Thymus (tissue), 11 donors: ENCODE data around the gene MSL1. TPM values are rescaled to one million over a fixed set of nuclear protein-coding genes. Genes with fewer than 3 reads are reported as not detected.

Experiments used
- DNase-seq, 9 donors: peaks; one replicate each; pipeline ENCODE4 v3.0.0-alpha.2; 2013; ENCODE audit warnings: low spot score in 9 of 9, low read depth in 6 of 9, missing footprints in 1 of 9
- H3K27ac ChIP-seq, 2 donors: one replicate each; pipeline ENCODE4 v1.5.1; 2013; ENCODE audit warnings: control low read depth in 1 of 2, low read depth in 1 of 2, low read length in 1 of 2, mild to moderate bottlenecking in 1 of 2, moderate library complexity in 1 of 2
- H3K27me3 ChIP-seq, 2 donors: one replicate each; pipeline ENCODE4 v1.5.1; 2013; ENCODE audit warnings: low read length in 1 of 2; ENCODE audit not compliant: control insufficient read depth in 2 of 2, insufficient read depth in 1 of 2
- H3K36me3 ChIP-seq, 2 donors: one replicate each; pipeline ENCODE4 v1.5.1; 2013; ENCODE audit warnings: low read length in 1 of 2, mild to moderate bottlenecking in 1 of 2, moderate library complexity in 1 of 2; ENCODE audit not compliant: control insufficient read depth in 2 of 2, insufficient read depth in 2 of 2
- H3K4me1 ChIP-seq, 2 donors: one replicate each; pipeline ENCODE4 v1.5.1; 2013; ENCODE audit warnings: low read length in 2 of 2; ENCODE audit not compliant: control insufficient read depth in 2 of 2, insufficient read depth in 2 of 2
- H3K4me3 ChIP-seq, 2 donors: one replicate each; pipeline ENCODE4 v1.5.1; 2013; ENCODE audit warnings: low read length in 2 of 2, control low read depth in 1 of 2, mild to moderate bottlenecking in 1 of 2
- H3K9me3 ChIP-seq, 2 donors: one replicate each; pipeline ENCODE4 v1.5.1; 2013; ENCODE audit warnings: low read length in 1 of 2, mild to moderate bottlenecking in 1 of 2; ENCODE audit not compliant: control insufficient read depth in 2 of 2, insufficient read depth in 1 of 2
- WGBS: extraction: QIAGEN DNeasy Blood & Tissue Kit; methylation state at CpG from one replicate; pipeline ENCODE4 v1.1.7; 2013; 5-methylcytosine and 5-hydroxymethylcytosine counted together
- polyA plus RNA-seq: library from polyadenylated mRNA; stranded (reverse); fragments of 200-250 nt; gene quantifications from one replicate; pipeline ENCODE4 v1.2.3, GENCODE V29; 2013
- total RNA-seq: library from RNA; stranded (reverse); fragments of 120-200 nt; gene quantifications from one replicate; pipeline ENCODE4 v1.2.4, GENCODE V29; 2013
- donor health status: healthy.

The MSL1 gene
- total and polyA plus RNA-seq, 2 donors: 77.7 to 126 TPM

- Histone ChIP-seq H3K27ac (no peak overlapping the region), H3K36me3 (peaks cover 4 to 20% of the 10 kb centered on the region in 2 donors), H3K4me3 (no peak overlapping the region), H3K4me1 (peaks cover 18 to 46% of the 10 kb centered on the region in 2 donors), H3K9me3 (no peaks in the 10 kb centered on the region), H3K27me3 (no peaks in the 10 kb centered on the region)
- 89% methylated on average over 8 of the region's 8 CpGs for WGBS
- DNase-seq: no peak
Measured at GRCh38 chr17:40075942-40076498, 45.8 kb upstream of the MSL1 start.

GRCh38 chr17:40076591-40076990, 45.2 kb upstream of the MSL1 start:
- 98% methylated on average over 7 of the region's 7 CpGs for WGBS
- no peak for DNase-seq
- no peak overlapping the region for H3K27ac ChIP-seq
- H3K9me3 ChIP-seq: no peaks in the 10 kb centered on the region
- H3K36me3 ChIP-seq: peaks cover 4 to 20% of the 10 kb centered on the region in 2 donors
- peaks cover 16 to 41% of the 10 kb centered on the region in 2 donors for H3K4me1 ChIP-seq
- H3K4me3 ChIP-seq: no peak overlapping the region
- no peaks in the 10 kb centered on the region for H3K27me3 ChIP-seq

- Histone ChIP-seq H3K36me3 (peaks cover 12 to 28% of the 10 kb centered on the region in 2 donors), H3K4me3 (no peak overlapping the region), H3K4me1 (peaks cover 4 to 14% of the 10 kb centered on the region in 2 donors), H3K27me3 (no peaks in the 10 kb centered on the region), H3K27ac (no peak overlapping the region), H3K9me3 (no peaks in the 10 kb centered on the region)
- DNase-seq: no peak
- 98% methylated on average over 3 of the region's 3 CpGs for WGBS
Measured at GRCh38 chr17:40079545-40079944, 42.2 kb upstream of the MSL1 start.

GRCh38 chr17:40084477-40084876, 37.3 kb upstream of the MSL1 start:
- H3K4me3 ChIP-seq: no peak overlapping the region
- H3K9me3 ChIP-seq: no peaks in the 10 kb centered on the region
- H3K4me1 ChIP-seq: no peaks in the 10 kb centered on the region
- WGBS: 98% methylated on average over 14 of the region's 14 CpGs
- H3K27ac ChIP-seq: no peak overlapping the region
- DNase-seq: no peak
- H3K27me3 ChIP-seq: no peaks in the 10 kb centered on the region
- peaks cover 43 to 44% of the 10 kb centered on the region in 2 donors for H3K36me3 ChIP-seq

GRCh38 chr17:40086150-40087044, 35.4 kb upstream of the MSL1 start:
- Histone ChIP-seq H3K9me3 (no peaks in the 10 kb centered on the region), H3K36me3 (peaks cover 49 to 53% of the 10 kb centered on the region in 2 donors), H3K27ac (no peak overlapping the region), H3K27me3 (no peaks in the 10 kb centered on the region), H3K4me1 (no peaks in the 10 kb centered on the region), H3K4me3 (no peak overlapping the region)
- 84% methylated on average over 17 of the region's 17 CpGs for WGBS
- peak in 1 of 9 donors; percentile 57 for DNase-seq

- no peak for DNase-seq
- H3K27ac ChIP-seq: no peak overlapping the region
- no peaks in the 10 kb centered on the region for H3K27me3 ChIP-seq
- H3K36me3 ChIP-seq: peaks cover 53 to 58% of the 10 kb centered on the region in 2 donors
- H3K4me1 ChIP-seq: no peaks in the 10 kb centered on the region
- no peaks in the 10 kb centered on the region for H3K9me3 ChIP-seq
- no peak overlapping the region for H3K4me3 ChIP-seq
- WGBS: 96% methylated on average over 6 of the region's 6 CpGs
Measured at GRCh38 chr17:40087049-40087794, 34.5 kb upstream of the MSL1 start.

- Histone ChIP-seq H3K4me1 (no peaks in the 10 kb centered on the region), H3K9me3 (no peaks in the 10 kb centered on the region), H3K36me3 (peaks cover 61 to 64% of the 10 kb centered on the region in 2 donors), H3K27ac (no peak overlapping the region), H3K27me3 (no peaks in the 10 kb centered on the region), H3K4me3 (no peak overlapping the region)
- DNase-seq: no peak
- 98% methylated on average over 28 of the region's 28 CpGs for WGBS
Measured at GRCh38 chr17:40087903-40088718, 33.7 kb upstream of the MSL1 start.

GRCh38 chr17:40089077-40089895, 32.5 kb upstream of the MSL1 start:
- H3K4me3 ChIP-seq: no peak overlapping the region
- no peaks in the 10 kb centered on the region for H3K27me3 ChIP-seq
- peaks cover 0 to 6% of the 10 kb centered on the region in 2 donors for H3K4me1 ChIP-seq
- peaks cover 64 to 71% of the 10 kb centered on the region in 2 donors for H3K36me3 ChIP-seq
- 95% methylated on average over 26 of the region's 26 CpGs for WGBS
- no peaks in the 10 kb centered on the region for H3K9me3 ChIP-seq
- DNase-seq: no peak
- H3K27ac ChIP-seq: no peak overlapping the region
